ENCODE measurements around the gene GINS3.

Gene GINS3

GRCh38 chr16:58426966-58427365 is 34.7 kb downstream of the GINS3 start:
- DNase-seq = no peak

DNA sequence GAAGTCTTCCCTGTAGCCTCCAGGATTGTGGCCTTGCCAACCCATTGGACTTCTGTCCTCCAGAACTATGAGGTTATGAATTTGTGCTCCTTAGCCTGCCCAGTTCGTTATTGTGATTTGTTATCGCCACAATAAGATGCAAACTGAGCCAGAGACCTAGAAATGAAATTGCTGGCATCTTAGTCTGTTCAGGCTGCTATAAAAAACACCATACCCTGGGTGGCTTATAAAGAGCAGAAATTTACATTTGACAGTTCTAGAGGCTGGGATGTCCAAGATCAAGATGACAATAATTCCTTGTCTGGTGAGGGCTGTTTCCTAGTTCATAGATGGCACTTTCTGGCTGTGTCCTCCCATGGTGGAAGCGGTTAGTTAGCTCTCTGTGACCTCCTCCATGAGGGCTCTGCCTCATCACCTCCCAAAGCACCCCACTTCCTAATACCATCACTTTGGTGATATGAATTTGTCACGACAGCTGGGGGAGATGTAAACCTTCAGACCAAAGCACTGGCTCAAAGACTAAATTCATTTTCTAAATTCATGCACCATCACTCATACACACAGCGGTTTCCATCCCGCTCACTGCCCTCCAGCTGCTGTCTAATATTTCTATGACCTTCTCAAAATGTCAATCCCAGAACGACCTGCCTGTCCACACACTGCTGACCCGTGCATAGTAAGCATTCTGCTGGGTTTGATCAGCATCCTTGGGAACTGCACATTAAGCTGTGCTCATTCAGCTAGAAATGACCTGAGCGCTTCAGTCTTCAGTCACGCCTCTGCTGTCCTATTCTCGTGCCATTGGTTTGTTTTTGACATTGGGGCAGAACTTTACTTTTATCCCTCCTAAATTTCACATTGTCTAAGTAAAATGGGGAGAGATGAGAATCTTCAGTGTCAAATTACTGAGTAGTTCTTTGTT is 36.6 kb downstream of the GINS3 start:
- no peak for DNase-seq

GRCh38 chr16:58430718-58431117 is 38.4 kb downstream of the GINS3 start:
- no peak for DNase-seq

GRCh38 chr16:58433569-58433951 is 41.3 kb downstream of the GINS3 start:
- DNase-seq = no peak

DNA sequence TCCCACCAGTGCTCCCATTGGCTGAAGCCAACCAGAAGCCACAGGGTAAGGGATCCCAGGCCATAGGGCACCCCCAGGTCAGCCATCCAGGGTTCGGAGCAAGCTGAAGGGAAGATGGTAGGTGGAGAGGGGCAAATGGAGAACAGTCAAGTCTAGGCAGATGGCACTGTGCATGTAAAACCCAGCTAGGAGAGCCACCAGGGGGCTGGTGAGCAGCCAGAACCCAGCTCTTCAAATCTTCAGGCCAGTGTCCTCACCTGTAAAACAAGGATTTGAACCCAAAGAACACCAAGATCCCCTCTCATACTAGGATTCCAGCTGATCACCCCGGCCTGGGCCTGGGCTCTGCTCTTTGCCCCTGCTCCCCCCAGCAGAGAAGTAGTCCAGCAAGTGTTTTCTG is 43.5 kb downstream of the GINS3 start:
- no peak for DNase-seq

- no peak for DNase-seq
These were observed 47.9 kb downstream of the GINS3 start for GRCh38 chr16:58440131-58440530.

- DNase-seq = no peak
These were observed 50.3 kb downstream of the GINS3 start for GRCh38 chr16:58442547-58442946.

GRCh38 chr16:58443783-58444182 is 51.5 kb downstream of the GINS3 start:
- DNase-seq = no peak

GRCh38 chr16:58444265-58444664 is 52.0 kb downstream of the GINS3 start:
- no peak for DNase-seq

DNA sequence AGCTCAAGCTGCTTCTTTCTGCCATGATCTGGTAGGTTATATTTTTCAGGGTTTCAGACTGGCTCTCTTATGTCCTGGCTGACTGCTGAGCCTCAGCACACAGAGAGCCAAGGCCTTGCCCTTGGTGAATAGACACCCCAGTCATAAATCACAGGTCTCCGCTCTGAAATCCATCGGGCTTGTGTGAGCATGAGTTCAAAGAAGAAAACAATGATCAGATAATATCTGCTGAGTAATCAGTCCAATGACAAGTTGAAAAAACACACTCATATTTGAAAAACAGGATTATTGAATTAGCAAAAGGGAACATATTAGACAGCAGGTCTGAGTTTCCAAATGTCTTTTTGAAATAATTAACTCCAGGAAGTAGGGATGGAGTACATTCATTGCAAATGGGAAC is 56.6 kb downstream of the GINS3 start:
- no peak for DNase-seq

DNA sequence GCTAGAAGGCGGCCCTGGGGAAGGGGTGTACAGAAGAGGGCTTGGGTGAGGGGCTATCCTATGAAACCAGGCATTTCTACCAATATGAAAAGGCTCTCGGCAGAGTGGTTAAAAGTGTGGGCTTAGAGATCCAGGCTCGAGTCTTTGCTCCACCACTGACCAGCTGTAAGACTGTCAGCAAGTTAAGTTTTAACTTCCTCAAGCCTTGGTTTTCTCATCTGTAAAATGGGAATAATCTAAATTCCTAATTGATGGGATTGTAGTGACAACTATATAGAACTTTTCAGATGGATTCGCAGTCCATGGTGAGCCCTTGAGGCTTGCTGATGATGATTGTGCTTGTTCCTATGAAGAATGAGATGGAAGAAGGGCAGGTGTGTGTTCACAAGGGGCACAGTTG is 57.0 kb downstream of the GINS3 start:
- DNase-seq = no peak

DNA sequence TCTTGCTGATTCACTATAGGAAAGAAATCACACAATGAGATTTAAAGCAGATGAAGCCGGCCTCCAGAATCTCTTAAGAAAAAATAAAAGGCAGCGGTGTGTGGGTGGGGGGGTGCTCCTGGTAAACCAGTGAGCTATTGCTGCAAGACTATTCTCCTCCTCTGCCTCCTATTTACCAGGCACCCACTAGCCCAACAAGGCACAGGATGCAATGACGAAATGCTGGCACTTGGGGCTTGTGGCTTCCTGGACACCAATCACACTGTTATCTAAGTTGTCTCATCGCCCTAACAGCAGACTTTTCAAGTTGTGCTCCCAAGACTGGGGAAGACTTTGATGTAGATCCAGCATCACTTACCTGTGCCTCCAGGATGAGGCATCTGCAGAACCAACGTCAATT is 57.5 kb downstream of the GINS3 start:
- no peak for DNase-seq

- no peak for DNase-seq
These were observed 58.3 kb downstream of the GINS3 start for GRCh38 chr16:58450590-58450989.

- DNase-seq = no peak
These were observed 59.0 kb downstream of the GINS3 start for GRCh38 chr16:58451265-58451689.

- DNase-seq = peak; percentile 41
These were observed 59.7 kb downstream of the GINS3 start for GRCh38 chr16:58451945-58452401.

- DNase-seq = no peak
These were observed 60.4 kb downstream of the GINS3 start for GRCh38 chr16:58452640-58453039.

DNA sequence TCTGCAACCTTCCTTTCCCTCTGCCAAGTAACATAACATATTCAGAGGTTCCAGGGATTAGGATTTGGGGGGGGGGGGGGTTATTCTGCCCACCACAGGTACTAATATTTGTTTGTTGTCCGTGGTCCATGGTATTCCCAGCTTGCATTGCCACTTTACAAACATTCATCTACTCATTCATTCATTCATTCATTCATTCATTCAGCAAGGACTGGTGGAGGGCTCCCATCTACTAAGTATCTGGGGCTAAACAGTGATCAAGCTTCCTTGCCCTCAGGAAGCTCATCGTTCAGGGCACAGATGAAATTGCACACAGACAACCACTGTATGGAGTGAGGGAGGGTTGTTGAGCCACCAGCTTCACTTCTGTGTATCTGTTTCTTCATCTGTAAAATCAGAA is 61.9 kb downstream of the GINS3 start:
- no peak for DNase-seq

GRCh38 chr16:58454856-58455255 is 62.6 kb downstream of the GINS3 start:
- no peak for DNase-seq

All from suppressor macrophage treated with lipopolysaccharide for 4 hours (primary cell).